Endothelial cell of umbilical vein (primary cell): ENCODE results near the gene PARD3B. TPM values are rescaled to one million over a fixed set of nuclear protein-coding genes. Genes with fewer than 3 reads are reported as not detected.

Source experiments
- BruUV-seq: library from RNA; stranded (reverse); fragments of 400-500 nt; replicated peaks from 2 replicates; lab custom pipeline; 2021; lab: Mats Ljungman, UMichigan
- CTCF ChIA-PET: fragments of 300-600, 350-600 bp; sonication (Branson Sonifier 250); formaldehyde crosslinking; loops from one replicate; lab custom pipeline; 2021; ENCODE audit warnings: antibody characterized with exemption, inconsistent platforms; lab: Charles Lee
- POLR2A ChIA-PET: fragments of 300-600, 350-600 bp; sonication (Branson Sonifier 250); formaldehyde crosslinking; loops from one replicate; lab custom pipeline; 2021; ENCODE audit warnings: antibody characterized with exemption, inconsistent platforms; lab: Charles Lee
- DNase-seq: peaks from one replicate; pipeline ENCODE4 v3.0.0-alpha.2; 2011; ENCODE audit warnings: low read depth, low spot score
- FAIRE-seq: peaks from 2 replicates; lab custom pipeline; 2011; peaks lifted over from hg19 to GRCh38; lab: Jason Lieb, UNC
- H2AFZ ChIP-seq: 2 replicates; pipeline ENCODE4 v1.6.0; 2012; ENCODE audit warnings: low read depth, low read length, control low read depth, inconsistent platforms
- H3K27ac ChIP-seq: 2 replicates; pipeline ENCODE4 v1.5.1; 2011; ENCODE audit warnings: low read depth, mild to moderate bottlenecking, control low read depth, low read length, moderate library complexity; ENCODE audit not compliant: insufficient read depth
- H3K27me3 ChIP-seq, 2 experiments: 2 replicates each; pipeline versions ENCODE4 v1.6.0 to v1.6.1; 2011; ENCODE audit warnings: low read length in 2 of 2, mixed read lengths in 1 of 2; ENCODE audit not compliant: control insufficient read depth in 2 of 2, insufficient read depth in 2 of 2
- H3K36me3 ChIP-seq, 2 experiments: 2 replicates in 1 of 2; 3 replicates in 1 of 2; pipeline ENCODE4 v1.5.1; 2011; ENCODE audit warnings: low read length in 2 of 2, mild to moderate bottlenecking in 1 of 2, moderate library complexity in 1 of 2; ENCODE audit not compliant: control insufficient read depth in 2 of 2, insufficient read depth in 2 of 2; ENCODE audit errors: extremely low read depth in 1 of 2
- H3K4me1 ChIP-seq: 3 replicates; pipeline ENCODE4 v1.5.1; 2011; ENCODE audit warnings: mild to moderate bottlenecking, low read length; ENCODE audit not compliant: control insufficient read depth, insufficient read depth; ENCODE audit errors: extremely low read depth
- H3K4me2 ChIP-seq: 2 replicates; pipeline ENCODE4 v1.6.1; 2011; ENCODE audit warnings: low read length, control low read depth, mixed read lengths; ENCODE audit not compliant: insufficient read depth
- H3K4me3 ChIP-seq, 3 experiments: fragments of 200-600 bp in 1 of 3; sonication (generic), shearing (Covaris generic) in 1 of 3; replicated peaks in 1 of 3; 2 replicates each; pipeline ENCODE4 v1.5.1; 2011 to 2016; ENCODE audit warnings: control low read depth in 3 of 3, low read length in 3 of 3, mild to moderate bottlenecking in 2 of 3, inconsistent platforms in 1 of 3, low read depth in 1 of 3, moderate library complexity in 1 of 3; ENCODE audit not compliant: insufficient read depth in 1 of 3
- H3K79me2 ChIP-seq: 2 replicates; pipeline ENCODE4 v1.6.0; 2012; ENCODE audit warnings: low read length, inconsistent platforms; ENCODE audit not compliant: control insufficient read depth, insufficient read depth
- H3K9ac ChIP-seq: replicated peaks from 2 replicates; pipeline ENCODE3; 2011; ENCODE audit warnings: low read length, control low read depth; ENCODE audit not compliant: insufficient read depth; ENCODE audit errors: extremely low read depth
- H3K9me1 ChIP-seq: replicated peaks from 3 replicates; pipeline ENCODE4 v1.6.0; 2011; ENCODE audit warnings: mild to moderate bottlenecking, low read length; ENCODE audit not compliant: control insufficient read depth, insufficient read depth; ENCODE audit errors: extremely low read depth
- H3K9me3 ChIP-seq: replicated peaks from 2 replicates; pipeline ENCODE4 v1.5.1; 2012; ENCODE audit warnings: low read length, inconsistent platforms; ENCODE audit not compliant: control insufficient read depth, insufficient read depth
- H4K20me1 ChIP-seq: replicated peaks from 2 replicates; pipeline ENCODE3; 2011; ENCODE audit warnings: mild to moderate bottlenecking, low read length; ENCODE audit not compliant: control insufficient read depth, insufficient read depth; ENCODE audit errors: extremely low read depth
- CTCF ChIP-seq, 2 donors: IDR thresholded peaks; 1 replicate in 1 of 2; 2 replicates in 1 of 2; pipeline ENCODE4 v1.5.1; 2011; ENCODE audit warnings: low read length in 2 of 2, mild to moderate bottlenecking in 2 of 2, moderate library complexity in 2 of 2, control low read depth in 1 of 2, inconsistent platforms in 1 of 2, low read depth in 1 of 2; ENCODE audit not compliant: insufficient read depth in 1 of 2; ENCODE audit errors: extremely low read depth in 1 of 2
- EZH2 ChIP-seq: IDR thresholded peaks from 2 replicates; pipeline ENCODE4 v1.6.1; 2012; ENCODE audit warnings: borderline replicate concordance, low read depth, mild to moderate bottlenecking, moderate library complexity, low read length, inconsistent platforms; ENCODE audit not compliant: severe bottlenecking
- FOS ChIP-seq: IDR thresholded peaks from 2 replicates; pipeline ENCODE4 v1.6.1; 2011; ENCODE audit warnings: mild to moderate bottlenecking, low read length, moderate library complexity, borderline replicate concordance; ENCODE audit not compliant: insufficient read depth
- GATA2 ChIP-seq: IDR thresholded peaks from 2 replicates; pipeline ENCODE4 v1.7.0; 2011; ENCODE audit warnings: low read depth, mild to moderate bottlenecking, moderate library complexity, mixed read lengths, low read length; ENCODE audit not compliant: insufficient read length, insufficient read depth
- JUN ChIP-seq: IDR thresholded peaks from 2 replicates; pipeline ENCODE4 v1.6.1; 2011; ENCODE audit warnings: borderline replicate concordance, low read depth; ENCODE audit not compliant: insufficient read length, insufficient read depth
- MAX ChIP-seq: IDR thresholded peaks from 2 replicates; pipeline ENCODE4 v1.6.1; 2011; ENCODE audit not compliant: insufficient read depth, insufficient read length
- MYC ChIP-seq: IDR thresholded peaks from one replicate; pipeline ENCODE4 v1.6.1; 2011; ENCODE audit warnings: mild to moderate bottlenecking, low read depth, low read length
- POLR2A ChIP-seq: IDR thresholded peaks from 2 replicates; pipeline ENCODE4 v1.6.1; 2012; ENCODE audit warnings: low read depth, mild to moderate bottlenecking, control low read depth, low read length
- dilution Hi-C: fragments of 300-500 bp; cut with MboI; formaldehyde crosslinking; loops from one replicate; pipeline ENCODE4 v1.15.0; 2019; ENCODE audit warnings: low sequenced_read_pairs; ENCODE audit not compliant: extremely low pct_ligation_motif_present
- intact Hi-C: fragments of 100-400 bp; cut with micrococcal nuclease; formaldehyde crosslinking; loops from one replicate; pipeline ENCODE4 v1.10.0; 2022
- polyA plus RNA-seq, 4 experiments: library from polyadenylated mRNA; depleted of rRNA in 3 of 4; stranded (reverse) in 3 of 4; unstranded in 1 of 4; fragments of >200 nt; gene quantifications; 2 replicates each; pipeline versions ENCODE4 v1.2.1 to v1.2.3, GENCODE V29; 2011 to 2012; ENCODE audit warnings: missing spikeins in 1 of 4
- total RNA-seq: library from RNA; stranded (reverse); gene quantifications from 2 replicates; pipeline ENCODE4 v1.2.3, GENCODE V29; 2021

The PARD3B gene
- total and polyA plus RNA-seq, 2 donors (not counting 3 experiments of a cell fraction or from before 2014, with no cell fraction given): 2.2 to 30.9 TPM

- H3K36me3 ChIP-seq: no peaks in the 10 kb centered on the region
- H4K20me1 ChIP-seq: no peaks in the 10 kb centered on the region
- DNase-seq (no peak), FAIRE-seq (no peak)
- no peak overlapping the region for H2AFZ ChIP-seq
- H3K4me1 ChIP-seq: peaks cover 6% of the 10 kb centered on the region
- no peaks in the 10 kb centered on the region for H3K27me3 ChIP-seq
- H3K79me2 ChIP-seq: no peaks in the 10 kb centered on the region
- no peak overlapping the region for H3K9ac ChIP-seq
- H3K4me2 ChIP-seq: no peak overlapping the region
- H3K27ac ChIP-seq: no peak overlapping the region
- H3K4me3 ChIP-seq: no peak overlapping the region
- intact Hi-C loops: loop anchor here (2.0 kb wide), 1 partner anchor 13 kb away; no protein-coding TSS in a partner anchor
- dilution Hi-C loops: no loop called here
- BruUV-seq: no TSS peak
- no peak for TF ChIP-seq MYC
- TF ChIP-seq GATA2: no peak
- no peak for TF ChIP-seq MAX
- TF ChIP-seq POLR2A: no peak
- no peak for TF ChIP-seq JUN
- TF ChIP-seq FOS: no peak
- no peak for TF ChIP-seq EZH2
- no peak for TF ChIP-seq CTCF (IDR thresholded peaks at IDR 0.05; ENCODE audit: extremely low read depth in 1 of 2, insufficient read depth in 1 of 2, low read depth in 1 of 2, low read length in 2 of 2)
- H3K9me3 ChIP-seq: no peaks in the 10 kb centered on the region
- ChIA-PET POLR2A (no interaction called here), CTCF (no interaction called here)
- no peaks in the 10 kb centered on the region for H3K9me1 ChIP-seq
These were observed 570.2 kb downstream of the PARD3B start for GRCh38 chr2:205115511-205115910.
